Retinal pigment epithelial cell (primary cell): Measurements from ENCODE around the gene LRP1.

Source experiments
- DNase-seq: peaks from one replicate; pipeline ENCODE4 v3.0.0-alpha.2; 2010; ENCODE audit warnings: low read depth
- H3K4me3 ChIP-seq: 2 replicates; pipeline ENCODE4 v1.5.1; 2011; ENCODE audit warnings: mild to moderate bottlenecking, low read length, control low read depth, moderate library complexity
- CTCF ChIP-seq: conservative IDR thresholded peaks from 2 replicates; pipeline ENCODE4 v1.5.1; 2011; ENCODE audit warnings: low read depth, low read length, control low read depth, inconsistent platforms

The LRP1 gene

GRCh38 chr12:57236201-57236924 is 108.1 kb downstream of the LRP1 start:
- H3K4me3 ChIP-seq = no peak overlapping the region
- no peak for TF ChIP-seq CTCF
- DNase-seq = no peak

GRCh38 chr12:57236925-57237595 is 108.8 kb downstream of the LRP1 start:
- no peak for TF ChIP-seq CTCF
- no peak overlapping the region for H3K4me3 ChIP-seq
- DNase-seq = no peak

- no peak for DNase-seq
- no peak for TF ChIP-seq CTCF
- H3K4me3 ChIP-seq = no peak overlapping the region
Observed at GRCh38 chr12:57237596-57237931, 109.3 kb downstream of the LRP1 start.

- no peak for DNase-seq
- no peak for TF ChIP-seq CTCF
- H3K4me3 ChIP-seq = peak overlapping the region; percentile 21
Observed at GRCh38 chr12:57237932-57238853, 109.9 kb downstream of the LRP1 start.

- TF ChIP-seq CTCF = peak; percentile 100
- no peak for DNase-seq
Observed at GRCh38 chr12:57238854-57239554, 110.7 kb downstream of the LRP1 start.

GRCh38 chr12:57239587-57240065 is 111.3 kb downstream of the LRP1 start:
- TF ChIP-seq CTCF = no peak

More at GRCh38 chr12:57238854-57239554, 110.7 kb downstream of the LRP1 start:
- peak overlapping the region; percentile 21 for H3K4me3 ChIP-seq

More at GRCh38 chr12:57239587-57240065, 111.3 kb downstream of the LRP1 start:
- peak overlapping the region; percentile 42 for H3K4me3 ChIP-seq
- DNase-seq = no peak
